Left cardiac atrium (tissue), 4 donors: ENCODE measurements around the gene OPA1. TPM values are rescaled to one million over a fixed set of nuclear protein-coding genes. Genes with fewer than 3 reads are reported as not detected.

Source experiments
- ATAC-seq, 2 donors: fragments of 200-7000 bp; cut with Tn5 transposase; one replicate each; pipeline ENCODE4 v1.9.1; 2020; ENCODE audit warnings: mild to moderate bottlenecking in 2 of 2, moderate library complexity in 2 of 2
- DNase-seq: peaks from one replicate; pipeline ENCODE4 v3.0.0-alpha.2; 2020
- intact Hi-C, 2 donors: fragments of 100-400 bp; cut with DNase I; formaldehyde crosslinking; loops; one replicate each; pipeline versions ENCODE4 v1.14.1 to v1.15.1; 2022 to 2023
- total RNA-seq, 2 donors: library from RNA; stranded (reverse); fragmentation: NEBNext Ultra II Directional; extraction: Animal tissue kit (Norgen Biotek cat#: 25700); gene quantifications; one replicate each; pipeline ENCODE4 v1.2.1, GENCODE V29; 2021
- donor health status: DM: no; HTN: yes; CAD: no.
- donor health status: DM: no; HTN: yes; CAD: no; lungs with severe emphysema.
- donor health status: DM: yes; HTN: yes; CAD: no.
- donor health status: Dilated cardiomyopathy.

OPA1 gene
- total RNA-seq, 2 donors from 2014 or later = 64.4 to 93.8 TPM

GRCh38 chr3:193681631-193682030 lies 88.6 kb downstream of the OPA1 start:
- intact Hi-C loops = no loop called here
- no peak for DNase-seq
- ATAC-seq = no peak

DNA sequence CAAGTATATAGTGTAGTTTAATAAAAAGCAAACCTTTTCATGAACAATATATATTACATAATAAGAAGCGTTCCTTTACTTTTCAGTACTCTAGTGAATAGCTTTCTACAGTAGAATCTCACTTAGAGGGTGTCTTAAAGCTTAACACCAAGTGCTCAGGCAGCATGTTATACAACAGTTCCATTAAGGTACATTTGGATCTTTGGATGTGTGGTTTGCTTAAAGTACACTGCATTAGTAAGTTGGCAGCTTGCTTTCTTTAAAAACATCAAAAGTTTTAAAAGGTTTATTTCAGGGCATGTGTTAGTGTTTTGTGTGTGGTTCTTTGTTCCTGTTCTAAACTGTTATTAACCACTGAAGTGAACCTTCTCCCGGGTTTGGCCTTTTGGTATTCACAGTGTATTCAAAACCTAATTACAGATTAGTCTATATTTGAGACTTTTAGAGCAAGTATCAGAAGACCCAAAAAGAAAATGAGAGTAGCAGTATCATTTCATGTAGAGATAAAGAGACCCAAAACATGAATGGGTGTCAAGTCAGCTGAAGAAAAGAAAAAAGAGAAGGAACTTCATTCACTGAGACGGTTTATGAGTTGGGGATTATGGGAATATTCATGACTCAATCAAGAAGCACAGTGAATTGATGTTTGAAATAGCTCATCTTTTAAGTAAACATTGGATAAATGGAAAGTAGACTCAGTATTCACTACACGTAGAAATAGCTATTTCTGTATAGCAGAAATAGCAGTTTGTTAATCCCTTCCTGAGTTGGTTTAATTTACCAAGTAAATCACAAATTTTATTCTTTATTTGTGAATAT lies 93.9 kb downstream of the OPA1 start:
- intact Hi-C loops = no loop called here
- no peak for DNase-seq
- no peak for ATAC-seq

- ATAC-seq = no peak
- intact Hi-C loops = no loop called here
- no peak for DNase-seq
These were observed 96.1 kb downstream of the OPA1 start for GRCh38 chr3:193688834-193689714.

- no peak for ATAC-seq
- intact Hi-C loops = no loop called here
- no peak for DNase-seq
These were observed 100.8 kb downstream of the OPA1 start for GRCh38 chr3:193693774-193694173.

- intact Hi-C loops = no loop called here
- ATAC-seq (no peak), DNase-seq (no peak)
These were observed 109.1 kb downstream of the OPA1 start for GRCh38 chr3:193701953-193702635.

- ATAC-seq = no peak
- intact Hi-C loops = no loop called here
These were observed 110.0 kb downstream of the OPA1 start for GRCh38 chr3:193702967-193703366.

GRCh38 chr3:193704431-193704830 lies 111.4 kb downstream of the OPA1 start:
- intact Hi-C loops = no loop called here
- DNase-seq (no peak), ATAC-seq (no peak)

More at GRCh38 chr3:193702967-193703366, 110.0 kb downstream of the OPA1 start:
- DNase-seq = no peak

- intact Hi-C loops = no loop called here
- DNase-seq (no peak), ATAC-seq (no peak)
These were observed 115.3 kb downstream of the OPA1 start for GRCh38 chr3:193708270-193708669.

DNA sequence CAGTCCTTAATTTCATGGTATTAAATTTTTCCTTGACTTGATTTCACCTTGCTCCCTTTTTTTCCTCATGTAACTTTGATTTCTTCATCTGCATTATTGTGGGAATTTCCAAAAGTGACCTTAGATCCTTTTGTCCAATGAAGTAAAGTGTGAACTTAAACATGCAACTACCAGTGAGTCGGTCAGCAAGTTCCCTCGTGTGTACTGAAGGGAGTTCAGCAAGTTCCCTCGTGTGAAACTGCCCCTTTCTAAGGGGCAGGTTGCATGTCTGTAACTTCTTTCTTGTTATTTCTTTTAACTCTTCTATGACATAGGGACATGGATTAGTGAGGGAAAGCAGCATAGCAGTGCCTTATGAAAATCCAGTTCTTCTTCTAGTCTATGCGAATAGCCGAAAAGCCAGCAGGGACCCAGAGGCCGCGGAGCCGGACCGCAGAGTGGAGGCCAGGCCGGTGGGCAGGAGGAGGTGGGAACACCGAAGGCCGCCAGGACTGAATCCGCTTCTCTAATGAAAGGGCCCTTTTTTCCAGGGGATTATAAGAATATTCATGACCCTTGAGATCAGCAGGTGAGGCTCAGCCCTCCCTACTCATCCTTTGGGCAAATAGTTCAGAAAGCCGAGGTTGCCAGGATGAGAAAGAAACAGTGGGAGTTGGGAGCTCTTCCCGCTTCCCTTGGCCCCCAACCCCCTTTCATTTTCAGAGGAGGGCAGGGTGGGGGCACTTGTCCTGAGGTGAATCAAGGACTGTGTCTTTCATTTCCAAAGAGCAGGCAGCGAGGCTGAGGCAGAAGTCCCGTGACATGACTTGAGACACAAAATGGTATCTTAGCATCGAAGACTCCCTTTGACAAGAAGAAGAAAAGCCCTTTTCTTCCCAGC lies 117.5 kb downstream of the OPA1 start:
- no peak for DNase-seq
- intact Hi-C loops = no loop called here
- ATAC-seq = no peak

- no peak for ATAC-seq
- intact Hi-C loops = no loop called here
- no peak for DNase-seq
These were observed 118.1 kb downstream of the OPA1 start for GRCh38 chr3:193711166-193711485.

DNA sequence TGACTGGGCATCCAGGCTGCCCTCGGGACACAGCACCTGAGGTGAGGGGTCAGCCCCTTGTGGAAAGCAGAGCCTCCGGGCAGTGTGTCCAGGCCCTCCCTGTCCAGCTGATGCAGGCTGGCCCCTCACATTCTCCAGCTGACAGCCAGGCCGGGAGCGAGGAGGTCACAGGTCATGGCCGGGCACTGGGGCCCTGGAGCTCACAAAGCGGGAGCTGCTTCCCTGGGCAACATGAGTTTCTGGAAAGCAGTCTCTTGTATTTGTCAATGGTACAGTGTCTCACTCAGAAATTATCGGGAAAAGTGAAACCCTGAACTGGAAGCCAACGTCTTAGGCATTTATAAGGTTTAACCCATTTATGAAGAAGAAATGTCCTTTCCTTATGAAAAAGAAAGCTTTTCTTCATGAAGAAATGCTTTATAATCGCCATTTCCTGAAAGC lies 118.5 kb downstream of the OPA1 start:
- no peak for ATAC-seq
- intact Hi-C loops = no loop called here
- DNase-seq = no peak

GRCh38 chr3:193711964-193712598 lies 119.1 kb downstream of the OPA1 start:
- ATAC-seq (no peak), DNase-seq (no peak)
- intact Hi-C loops = no loop called here

DNA sequence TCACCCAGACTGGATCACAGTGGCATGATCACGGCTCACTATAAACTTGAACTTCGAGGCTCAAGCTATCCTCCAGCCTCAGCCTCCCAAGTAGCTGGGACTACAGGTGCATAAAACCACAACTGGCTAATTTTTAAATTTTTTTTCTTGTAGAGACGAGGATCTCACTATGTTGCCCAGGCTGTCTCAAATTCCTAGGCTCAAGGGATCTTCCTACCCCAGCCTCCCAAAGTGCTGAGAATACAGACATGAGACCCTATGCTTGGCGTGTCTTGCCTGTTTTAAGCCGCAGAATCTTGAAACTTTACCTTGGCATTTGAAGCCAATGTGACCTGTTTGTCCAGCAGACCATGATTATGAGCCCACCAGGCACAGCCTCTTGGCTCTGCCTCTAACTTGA lies 119.9 kb downstream of the OPA1 start:
- ATAC-seq (no peak), DNase-seq (no peak)

GRCh38 chr3:193714523-193715137 lies 121.6 kb downstream of the OPA1 start:
- intact Hi-C loops = no loop called here
- no peak for ATAC-seq

More for the DNA sequence above, 119.9 kb downstream of the OPA1 start:
- intact Hi-C loops = no loop called here

DNA sequence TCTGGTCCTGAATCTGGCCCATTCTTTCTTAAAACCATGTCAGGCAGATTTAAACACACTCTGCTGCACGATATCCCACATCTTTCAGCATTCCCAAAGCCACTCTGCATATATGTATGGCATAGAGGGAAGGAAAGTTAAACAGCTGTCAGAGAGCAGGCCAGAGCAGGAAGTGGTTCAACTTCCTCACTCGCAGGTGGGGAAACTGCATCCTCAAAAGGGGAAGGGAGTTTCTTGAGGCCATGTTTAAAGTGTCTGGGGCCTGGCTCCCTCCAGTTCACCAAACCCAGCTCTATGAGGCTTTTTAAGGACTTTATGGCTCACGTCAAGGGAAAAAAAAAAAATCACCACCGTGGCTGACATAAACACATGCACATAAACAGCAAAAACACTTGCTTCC lies 123.1 kb downstream of the OPA1 start:
- intact Hi-C loops = no loop called here
- DNase-seq (no peak), ATAC-seq (no peak)

More at GRCh38 chr3:193714523-193715137, 121.6 kb downstream of the OPA1 start:
- no peak for DNase-seq

DNA sequence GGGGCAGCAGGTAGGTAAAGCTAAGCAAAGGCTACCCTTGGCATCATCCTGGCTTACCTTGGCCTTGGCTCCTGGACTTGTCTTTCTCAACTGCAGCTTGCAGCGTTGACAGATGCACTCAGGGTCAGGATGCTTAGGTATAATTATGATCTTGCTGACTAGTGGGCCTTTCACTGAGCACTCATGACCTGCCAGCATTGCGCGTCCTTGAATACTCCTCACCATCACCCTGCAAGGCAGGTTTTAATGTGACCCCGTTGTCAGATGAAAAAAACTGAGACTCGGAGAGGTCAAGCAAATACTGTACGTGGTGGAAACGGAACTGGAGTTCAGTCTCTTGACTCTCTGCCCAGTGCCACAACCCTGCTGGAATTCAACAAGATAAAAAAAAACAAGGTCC lies 126.7 kb downstream of the OPA1 start:
- ATAC-seq (no peak), DNase-seq (no peak)
- intact Hi-C loops = no loop called here

DNA sequence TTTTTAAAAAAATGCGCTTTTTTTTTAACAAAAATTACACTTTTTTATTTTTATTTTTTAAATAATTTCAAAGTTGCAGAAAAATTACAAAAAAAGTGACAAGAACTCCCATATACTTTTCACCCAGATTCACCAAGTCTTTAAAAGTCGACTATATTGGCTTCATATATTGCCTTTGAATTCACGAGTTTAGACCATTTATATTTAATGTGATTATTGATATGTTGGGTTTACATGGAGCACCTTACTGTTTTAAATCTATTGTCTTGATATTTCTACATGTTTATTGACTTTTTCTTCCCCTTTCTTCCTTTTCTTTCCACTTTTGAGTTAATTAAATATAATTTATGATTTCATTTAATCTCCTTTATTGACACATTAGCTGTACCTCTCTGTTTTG lies 127.2 kb downstream of the OPA1 start:
- DNase-seq (no peak), ATAC-seq (no peak)
- intact Hi-C loops = no loop called here

- ATAC-seq (no peak), DNase-seq (no peak)
- intact Hi-C loops = no loop called here
These were observed 129.6 kb downstream of the OPA1 start for GRCh38 chr3:193722566-193722965.
